HepG2 (cell line): ENCODE data around the gene VSX1. TPM values are rescaled to one million over a fixed set of nuclear protein-coding genes. Genes with fewer than 3 reads are reported as not detected.

Experiments used
- CSRNP1 ChIP-seq: sonication (generic); formaldehyde crosslinking; IDR thresholded peaks from 2 replicates; pipeline ENCODE4 v1.8.1; 2023; ENCODE audit warnings: mild to moderate bottlenecking, missing genetic modification reagents
- FOXO4 ChIP-seq: sonication (generic); formaldehyde crosslinking; conservative IDR thresholded peaks from 2 replicates; pipeline ENCODE4 v1.8.1; 2023; ENCODE audit warnings: missing genetic modification reagents
- NCOA2 ChIP-seq: sonication (generic); formaldehyde crosslinking; IDR thresholded peaks from 2 replicates; pipeline ENCODE4 v1.8.0; 2022; ENCODE audit warnings: inconsistent platforms
- NR2F2 ChIP-seq: IDR thresholded peaks from 2 replicates; pipeline ENCODE4 v1.6.1; 2012; ENCODE audit warnings: low read depth, inconsistent platforms, borderline replicate concordance
- PRDM15 ChIP-seq: sonication (generic); formaldehyde crosslinking; IDR thresholded peaks from 2 replicates; pipeline ENCODE4 v1.4.0; 2020; ENCODE audit warnings: missing genetic modification reagents
- RARA ChIP-seq: IDR thresholded peaks from 2 replicates; pipeline ENCODE4 v1.6.1; 2016; ENCODE audit warnings: missing genetic modification reagents, missing compliant biosample characterization
- RCOR2 ChIP-seq: IDR thresholded peaks from 2 replicates; pipeline ENCODE4 v1.6.1; 2016; ENCODE audit warnings: missing biosample characterization, missing genetic modification reagents
- TGIF2 ChIP-seq: IDR thresholded peaks from 2 replicates; pipeline ENCODE4 v1.6.1; 2016; ENCODE audit warnings: control low read depth, missing compliant biosample characterization
- TMF1 ChIP-seq: sonication (generic); formaldehyde crosslinking; IDR thresholded peaks from 2 replicates; pipeline ENCODE4 v1.8.1; 2022; ENCODE audit warnings: low read depth, missing genetic modification reagents
- TOPORS ChIP-seq: sonication (generic); formaldehyde crosslinking; IDR thresholded peaks from 2 replicates; pipeline ENCODE4 v1.8.0; 2023; ENCODE audit warnings: mild to moderate bottlenecking, missing genetic modification reagents
- ZEB1 ChIP-seq: IDR thresholded peaks from 2 replicates; pipeline ENCODE4 v1.6.1; 2012; ENCODE audit warnings: mild to moderate bottlenecking, low read depth, inconsistent platforms; ENCODE audit not compliant: insufficient replicate concordance
- ZNF121 ChIP-seq: sonication (generic); formaldehyde crosslinking; IDR thresholded peaks from 2 replicates; pipeline ENCODE4 v1.5.0; 2020; ENCODE audit warnings: mild to moderate bottlenecking, missing genetic modification reagents
- ZNF205 ChIP-seq: IDR thresholded peaks from 2 replicates; pipeline ENCODE4 v1.6.1; 2018; ENCODE audit warnings: missing biosample characterization, missing genetic modification reagents
- ZNF253 ChIP-seq: sonication (generic); formaldehyde crosslinking; IDR thresholded peaks from 2 replicates; pipeline ENCODE4 v1.8.0; 2022; ENCODE audit warnings: mild to moderate bottlenecking, missing genetic modification reagents, borderline replicate concordance
- ZNF414 ChIP-seq: sonication (generic); formaldehyde crosslinking; IDR thresholded peaks from 2 replicates; pipeline ENCODE4 v1.5.0; 2020; ENCODE audit warnings: missing genetic modification reagents
- ZNF484 ChIP-seq: sonication (generic); formaldehyde crosslinking; IDR thresholded peaks from 2 replicates; pipeline ENCODE4 v1.5.1; 2020; ENCODE audit warnings: mild to moderate bottlenecking, low read depth, missing genetic modification reagents, borderline replicate concordance
- ZNF720 ChIP-seq: sonication (generic); formaldehyde crosslinking; IDR thresholded peaks from 2 replicates; pipeline ENCODE4 v1.4.0; 2020; ENCODE audit warnings: missing genetic modification reagents
- ZNF891 ChIP-seq: sonication (generic); formaldehyde crosslinking; IDR thresholded peaks from 2 replicates; pipeline ENCODE4 v1.5.0; 2020; ENCODE audit warnings: mild to moderate bottlenecking, missing genetic modification reagents
- ZSCAN5A ChIP-seq: sonication (generic); formaldehyde crosslinking; IDR thresholded peaks from 2 replicates; pipeline ENCODE4 v1.8.0; 2022; ENCODE audit warnings: mild to moderate bottlenecking, missing genetic modification reagents, borderline replicate concordance
- polyA plus RNA-seq, 8 experiments: library from polyadenylated mRNA; depleted of rRNA in 3 of 8; stranded (reverse) in 7 of 8; unstranded in 1 of 8; fragments of >200 nt; fragmentation: Illumina TruSeq in 4 of 8; extraction: Trizol in 4 of 8; gene quantifications; 2 replicates each; pipeline versions ENCODE4 v1.2.1 to v1.2.3, GENCODE V29; 2011 to 2016; ENCODE audit warnings: low read depth in 4 of 8, missing spikeins in 1 of 8, mixed read lengths in 1 of 8; ENCODE audit not compliant: insufficient read depth in 1 of 8
- total RNA-seq, 5 experiments: library from RNA; depleted of rRNA; stranded (reverse); fragments of >200 nt; fragmentation: Illumina TruSeq; extraction: Trizol; gene quantifications; 2 replicates each; pipeline ENCODE4 v1.2.3, GENCODE V29; 2016; ENCODE audit warnings: low read depth in 1 of 5

The VSX1 gene
- total and polyA plus RNA-seq, 2 of the 13 experiments (the other 11 are each of a cell fraction or from before 2014, with no cell fraction given), result 0.04 TPM; not detected in 1

- TF ChIP-seq ZNF891 (CRISPR knock-in tag) (0 out of 2 replicates have a peak, but pooled peaks have one; percentile 40), ZNF121 (CRISPR knock-in tag) (peak; percentile 78), RCOR2 (CRISPR knock-in tag) (no peak), ZNF253 (0 out of 2 replicates have a peak, but pooled peaks have one; percentile 35), RARA (CRISPR knock-in tag) (peak; percentile 62), CSRNP1 (CRISPR knock-in tag) (0 out of 2 replicates have a peak, but pooled peaks have one; percentile 17), TMF1 (no peak), NCOA2 (CRISPR knock-in tag) (peak; percentile 46; the same call in 1 of the 2 replicates), ZNF414 (CRISPR knock-in tag) (no peak; the same call in 1 of the 2 replicates), ZNF484 (CRISPR knock-in tag) (no peak), TGIF2 (CRISPR knock-in tag) (0 out of 2 replicates have a peak, but pooled peaks have one; percentile 5), ZNF720 (CRISPR knock-in tag) (no peak), ZNF205 (CRISPR knock-in tag) (no peak), NR2F2 (peak; percentile 59; the same call in 1 of the 2 replicates), FOXO4 (CRISPR knock-in tag) (0 out of 2 replicates have a peak, but pooled peaks have one; percentile 66), ZEB1 (peak; percentile 48), ZSCAN5A (CRISPR knock-in tag) (peak; percentile 74; the same call in 1 of the 2 replicates), PRDM15 (no peak), TOPORS (CRISPR knock-in tag) (0 out of 2 replicates have a peak, but pooled peaks have one; percentile 13)
These were observed 26.0 kb downstream of the VSX1 start (continued) for GRCh38 chr20:25055711-25056495.
